Astrocyte (in vitro differentiated cells and primary cell): ENCODE results near the gene CRTAP. TPM values are rescaled to one million over a fixed set of nuclear protein-coding genes. Genes with fewer than 3 reads are reported as not detected.

Experiments used
- DNase-seq: peaks from one replicate; pipeline ENCODE4 v3.0.0-alpha.2; 2010; ENCODE audit warnings: low read depth
- FAIRE-seq: peaks from 2 replicates; lab custom pipeline; 2011; peaks lifted over from hg19 to GRCh38; lab: Jason Lieb, UNC
- H2AFZ ChIP-seq: 2 replicates; pipeline ENCODE4 v1.6.0; 2012; ENCODE audit warnings: low read depth, low read length, inconsistent platforms
- H3K27ac ChIP-seq: 2 replicates; pipeline ENCODE4 v1.5.1; 2011; ENCODE audit warnings: low read depth, low read length, inconsistent platforms
- H3K27me3 ChIP-seq: 2 replicates; pipeline ENCODE4 v1.6.0; 2011; ENCODE audit warnings: low read length, inconsistent platforms; ENCODE audit not compliant: insufficient read depth
- H3K36me3 ChIP-seq: 2 replicates; pipeline ENCODE4 v1.5.1; 2011; ENCODE audit warnings: low read length, inconsistent platforms; ENCODE audit not compliant: insufficient read depth
- H3K4me1 ChIP-seq: 2 replicates; pipeline ENCODE4 v1.5.1; 2011; ENCODE audit warnings: low read length, inconsistent platforms; ENCODE audit not compliant: insufficient read depth
- H3K4me2 ChIP-seq: 2 replicates; pipeline ENCODE4 v1.6.0; 2012; ENCODE audit warnings: low read length, inconsistent platforms
- H3K4me3 ChIP-seq: 2 replicates; pipeline ENCODE4 v1.5.1; 2011; ENCODE audit warnings: low read depth, mild to moderate bottlenecking, low read length, inconsistent platforms; ENCODE audit not compliant: insufficient read depth
- H3K79me2 ChIP-seq: 2 replicates; pipeline ENCODE4 v1.6.0; 2012; ENCODE audit warnings: mild to moderate bottlenecking, low read length, inconsistent platforms; ENCODE audit not compliant: insufficient read depth
- H3K9ac ChIP-seq: 2 replicates; pipeline ENCODE4 v1.6.0; 2012; ENCODE audit warnings: mild to moderate bottlenecking, low read length, inconsistent platforms
- H3K9me3 ChIP-seq: 2 replicates; pipeline ENCODE4 v1.5.1; 2012; ENCODE audit warnings: low read depth, mild to moderate bottlenecking, low read length, inconsistent platforms; ENCODE audit not compliant: insufficient read depth
- H4K20me1 ChIP-seq: 2 replicates; pipeline ENCODE4 v1.6.0; 2012; ENCODE audit warnings: low read length, inconsistent platforms; ENCODE audit not compliant: insufficient read depth
- H3K27ac Mint-ChIP-seq: one replicate; pipeline ENCODE4 v1.8.0; 2021; ENCODE audit warnings: mild to moderate bottlenecking, mixed read lengths; ENCODE audit not compliant: unreplicated experiment
- H3K27me3 Mint-ChIP-seq: one replicate; pipeline ENCODE4 v1.8.0; 2021; ENCODE audit warnings: low read depth, mixed read lengths; ENCODE audit not compliant: unreplicated experiment
- H3K36me3 Mint-ChIP-seq: one replicate; pipeline ENCODE4 v1.8.0; 2021; ENCODE audit warnings: low read depth, mixed read lengths; ENCODE audit not compliant: unreplicated experiment
- H3K4me1 Mint-ChIP-seq: one replicate; pipeline ENCODE4 v1.8.0; 2021; ENCODE audit warnings: low read depth, mixed read lengths; ENCODE audit not compliant: unreplicated experiment
- H3K4me3 Mint-ChIP-seq: one replicate; pipeline ENCODE4 v1.8.0; 2021; ENCODE audit warnings: mild to moderate bottlenecking, moderate library complexity, mixed read lengths; ENCODE audit not compliant: unreplicated experiment
- H3K9me3 Mint-ChIP-seq: one replicate; pipeline ENCODE4 v1.8.0; 2021; ENCODE audit warnings: mild to moderate bottlenecking, mixed read lengths; ENCODE audit not compliant: unreplicated experiment
- EZH2 ChIP-seq: IDR thresholded peaks from 2 replicates; pipeline ENCODE4 v1.6.1; 2012; ENCODE audit warnings: mild to moderate bottlenecking, low read length, inconsistent platforms; ENCODE audit not compliant: insufficient read depth
- total RNA-seq: library from RNA; stranded (reverse); gene quantifications from 2 replicates; pipeline ENCODE4 v1.2.1, GENCODE V29; 2021
- TF ChIP-seq, protein P1 (sequence below): IDR thresholded peaks from 2 replicates; pipeline ENCODE4 v1.5.1; 2011; ENCODE audit warnings: low read depth, mild to moderate bottlenecking, inconsistent platforms, low read length, moderate library complexity; ENCODE audit not compliant: insufficient read depth

The CRTAP gene
- total RNA-seq, 1 donor from 2014 or later, result 145 TPM

DNA sequence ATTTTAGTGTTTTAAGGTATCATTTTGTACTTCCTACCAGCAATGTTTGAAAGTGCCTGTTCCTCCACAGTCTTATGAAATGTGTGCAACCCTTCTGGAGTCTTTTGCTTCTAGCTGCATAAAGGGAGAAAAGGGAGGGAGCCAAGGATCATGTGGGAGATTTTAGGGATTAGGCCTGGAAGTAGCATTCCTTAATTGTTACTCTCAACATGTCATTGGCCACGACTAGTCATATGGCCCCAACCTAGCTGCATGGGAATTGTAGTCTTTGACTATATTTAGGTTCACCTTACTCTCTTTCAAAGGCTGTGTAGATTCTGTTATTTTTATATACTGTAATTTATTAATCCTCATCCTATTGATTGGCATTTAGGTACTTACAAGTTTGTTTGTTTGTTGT lies 14.9 kb downstream of the CRTAP start:
- Mint-ChIP-seq H3K4me1 (peaks cover 4% of the 10 kb centered on the region), H3K27ac (no peak overlapping the region), H3K36me3 (peaks cover 8% of the 10 kb centered on the region), H3K4me3 (no peak overlapping the region), H3K9me3 (no peaks in the 10 kb centered on the region), H3K27me3 (no peaks in the 10 kb centered on the region)
- Histone ChIP-seq H3K4me2 (no peak overlapping the region), H3K9me3 (no peaks in the 10 kb centered on the region), H3K79me2 (no peaks in the 10 kb centered on the region), H2AFZ (no peak overlapping the region), H3K4me3 (no peak overlapping the region), H3K27ac (no peak overlapping the region), H3K36me3 (peaks cover 11% of the 10 kb centered on the region), H3K9ac (no peak overlapping the region), H4K20me1 (peaks cover 4% of the 10 kb centered on the region), H3K4me1 (peaks cover 4% of the 10 kb centered on the region), H3K27me3 (no peaks in the 10 kb centered on the region)
- FAIRE-seq, result no peak
- no peak for DNase-seq
- TF ChIP-seq, protein P1, sequence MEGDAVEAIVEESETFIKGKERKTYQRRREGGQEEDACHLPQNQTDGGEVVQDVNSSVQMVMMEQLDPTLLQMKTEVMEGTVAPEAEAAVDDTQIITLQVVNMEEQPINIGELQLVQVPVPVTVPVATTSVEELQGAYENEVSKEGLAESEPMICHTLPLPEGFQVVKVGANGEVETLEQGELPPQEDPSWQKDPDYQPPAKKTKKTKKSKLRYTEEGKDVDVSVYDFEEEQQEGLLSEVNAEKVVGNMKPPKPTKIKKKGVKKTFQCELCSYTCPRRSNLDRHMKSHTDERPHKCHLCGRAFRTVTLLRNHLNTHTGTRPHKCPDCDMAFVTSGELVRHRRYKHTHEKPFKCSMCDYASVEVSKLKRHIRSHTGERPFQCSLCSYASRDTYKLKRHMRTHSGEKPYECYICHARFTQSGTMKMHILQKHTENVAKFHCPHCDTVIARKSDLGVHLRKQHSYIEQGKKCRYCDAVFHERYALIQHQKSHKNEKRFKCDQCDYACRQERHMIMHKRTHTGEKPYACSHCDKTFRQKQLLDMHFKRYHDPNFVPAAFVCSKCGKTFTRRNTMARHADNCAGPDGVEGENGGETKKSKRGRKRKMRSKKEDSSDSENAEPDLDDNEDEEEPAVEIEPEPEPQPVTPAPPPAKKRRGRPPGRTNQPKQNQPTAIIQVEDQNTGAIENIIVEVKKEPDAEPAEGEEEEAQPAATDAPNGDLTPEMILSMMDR, result no peak
- TF ChIP-seq EZH2, result no peak

DNA sequence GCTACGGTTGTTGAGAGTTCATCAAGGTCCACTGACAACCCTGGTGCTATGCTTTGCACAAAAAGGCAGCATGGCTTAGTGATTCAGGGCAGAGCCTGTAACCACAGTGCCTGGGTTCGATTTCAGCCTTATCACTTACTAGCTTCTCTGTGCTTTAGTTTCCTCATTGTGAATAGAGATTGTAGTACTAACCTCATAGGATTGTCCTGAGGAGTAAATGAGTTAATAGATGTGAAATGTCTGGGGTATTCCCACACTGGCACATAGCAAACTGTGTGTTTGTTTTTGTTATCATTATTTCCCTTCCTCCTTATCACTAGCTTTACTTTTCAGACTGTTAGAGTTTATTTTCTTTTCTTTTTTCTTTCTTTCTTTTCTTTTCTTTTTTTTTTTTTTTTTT lies 16.3 kb downstream of the CRTAP start:
- H3K4me1 ChIP-seq, result peaks cover 4% of the 10 kb centered on the region
- no peaks in the 10 kb centered on the region for H3K9me3 Mint-ChIP-seq
- H4K20me1 ChIP-seq, result peaks cover 4% of the 10 kb centered on the region
- no peak overlapping the region for H3K4me3 ChIP-seq
- H3K4me1 Mint-ChIP-seq, result peaks cover 13% of the 10 kb centered on the region
- peaks cover 4% of the 10 kb centered on the region for H3K36me3 ChIP-seq
- FAIRE-seq, result no peak
- H3K4me3 Mint-ChIP-seq, result no peak overlapping the region
- H3K9ac ChIP-seq, result no peak overlapping the region
- H3K27ac ChIP-seq, result no peak overlapping the region
- DNase-seq, result no peak
- H3K27me3 ChIP-seq, result no peaks in the 10 kb centered on the region
- H3K27me3 Mint-ChIP-seq, result no peaks in the 10 kb centered on the region
- no peaks in the 10 kb centered on the region for H3K79me2 ChIP-seq
- H3K36me3 Mint-ChIP-seq, result peaks cover 2% of the 10 kb centered on the region
- no peak overlapping the region for H3K27ac Mint-ChIP-seq
- H3K9me3 ChIP-seq, result no peaks in the 10 kb centered on the region
- H3K4me2 ChIP-seq, result no peak overlapping the region
- TF ChIP-seq EZH2, result no peak
- TF ChIP-seq, protein P1, result no peak
- no peak overlapping the region for H2AFZ ChIP-seq

DNA sequence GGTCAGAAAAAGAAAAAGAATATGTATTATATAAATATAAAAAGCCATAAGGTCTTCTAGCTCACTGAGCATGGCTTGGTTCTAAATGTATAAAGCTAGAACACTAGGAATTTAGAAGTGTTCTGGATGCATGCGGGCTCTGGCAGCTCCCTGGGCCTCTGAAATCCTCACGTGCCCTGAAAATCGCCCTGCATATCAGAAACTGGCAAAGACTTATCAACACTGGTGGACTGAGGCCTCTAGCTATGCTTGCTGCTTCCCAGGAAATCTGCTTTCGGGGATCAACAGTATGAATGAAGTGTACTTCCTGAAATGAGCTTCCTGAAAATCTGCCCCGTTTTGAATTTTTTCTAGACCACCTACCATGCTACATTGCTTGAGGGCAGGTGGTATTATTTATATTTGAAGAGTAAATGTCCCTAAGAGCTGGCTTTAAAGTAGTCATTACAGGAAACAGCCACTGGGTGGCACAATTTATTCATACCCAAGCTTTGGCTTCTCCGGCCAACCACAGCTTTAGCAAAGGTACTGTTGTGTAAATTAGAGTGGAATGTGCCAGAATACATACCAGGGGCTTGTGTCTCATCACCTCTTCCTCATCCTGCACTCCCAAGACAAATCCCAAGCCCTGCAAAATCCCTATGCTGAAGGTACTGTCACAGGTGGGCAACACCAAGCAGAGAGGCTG lies 17.7 kb downstream of the CRTAP start:
- no peak overlapping the region for H2AFZ ChIP-seq
- H3K79me2 ChIP-seq, result no peaks in the 10 kb centered on the region
- H3K4me3 Mint-ChIP-seq, result no peak overlapping the region
- H3K27ac Mint-ChIP-seq, result peak overlapping the region; percentile 18
- H3K9me3 ChIP-seq, result no peaks in the 10 kb centered on the region
- DNase-seq, result peak; percentile 58
- H3K27me3 ChIP-seq, result no peaks in the 10 kb centered on the region
- no peak overlapping the region for H3K4me3 ChIP-seq
- no peak for FAIRE-seq
- no peak overlapping the region for H3K9ac ChIP-seq
- H3K4me1 Mint-ChIP-seq, result peaks cover 13% of the 10 kb centered on the region
- TF ChIP-seq EZH2, result no peak
- TF ChIP-seq, protein P1, result peak; percentile 78
- no peak overlapping the region for H3K4me2 ChIP-seq
- no peaks in the 10 kb centered on the region for H3K9me3 Mint-ChIP-seq
- H3K27me3 Mint-ChIP-seq, result no peaks in the 10 kb centered on the region
- H3K36me3 ChIP-seq, result peaks cover 8% of the 10 kb centered on the region
- H3K27ac ChIP-seq, result no peak overlapping the region
- peaks cover 3% of the 10 kb centered on the region for H3K36me3 Mint-ChIP-seq
- peaks cover 4% of the 10 kb centered on the region for H3K4me1 ChIP-seq
- peaks cover 4% of the 10 kb centered on the region for H4K20me1 ChIP-seq
